Smooth muscle cell (in vitro differentiated cells): ENCODE results near the gene C5orf15. TPM values are rescaled to one million over a fixed set of nuclear protein-coding genes. Genes with fewer than 3 reads are reported as not detected.

Source experiments
- DNase-seq: peaks from one replicate; lab custom pipeline; 2025; ENCODE audit not compliant: unreplicated experiment; lab: John Stamatoyannopoulos, UW
- H2AFZ ChIP-seq: fragments of 200-600 bp; sonication (generic); 2 replicates; pipeline ENCODE4 v1.6.0; 2016; ENCODE audit warnings: antibody characterized with exemption, low read depth, mild to moderate bottlenecking
- H3F3A ChIP-seq: fragments of 200-600 bp; sonication (generic); 2 replicates; pipeline ENCODE4 v1.6.0; 2017; ENCODE audit warnings: antibody characterized with exemption, low read depth
- H3K27ac ChIP-seq: fragments of 200-600 bp; sonication (generic); 2 replicates; pipeline ENCODE4 v1.5.1; 2016; ENCODE audit warnings: low read depth, mild to moderate bottlenecking
- H3K27me3 ChIP-seq: fragments of 200-600 bp; sonication (generic); 2 replicates; pipeline ENCODE4 v1.6.1; 2016; ENCODE audit warnings: low read depth, mild to moderate bottlenecking
- H3K36me3 ChIP-seq: fragments of 200-600 bp; sonication (generic); 2 replicates; pipeline ENCODE4 v1.5.1; 2016; ENCODE audit warnings: low read depth
- H3K4me1 ChIP-seq: fragments of 200-600 bp; sonication (generic); 2 replicates; pipeline ENCODE4 v1.5.1; 2016; ENCODE audit warnings: low read depth
- H3K4me2 ChIP-seq: fragments of 200-600 bp; sonication (generic); 2 replicates; pipeline ENCODE4 v1.6.0; 2016; ENCODE audit warnings: mild to moderate bottlenecking
- H3K4me3 ChIP-seq: fragments of 200-600 bp; sonication (generic); 2 replicates; pipeline ENCODE4 v1.5.1; 2016; ENCODE audit warnings: mild to moderate bottlenecking
- H3K79me2 ChIP-seq: fragments of 200-600 bp; sonication (generic); 2 replicates; pipeline ENCODE4 v1.6.0; 2016; ENCODE audit warnings: low read depth, mild to moderate bottlenecking
- H3K9ac ChIP-seq: fragments of 200-600 bp; sonication (generic); 2 replicates; pipeline ENCODE4 v1.6.0; 2016; ENCODE audit warnings: low read depth
- H3K9me3 ChIP-seq: fragments of 200-600 bp; sonication (generic); replicated peaks from 2 replicates; pipeline ENCODE4 v1.5.1; 2016; ENCODE audit warnings: low read depth
- H4K20me1 ChIP-seq: fragments of 200-600 bp; sonication (generic); 2 replicates; pipeline ENCODE4 v1.6.0; 2016; ENCODE audit warnings: low read depth
- WGBS: methylation state at CpG from one replicate; pipeline ENCODE4 v1.1.7; 2016; ENCODE audit warnings: low lambda C conversion rate; 5-methylcytosine and 5-hydroxymethylcytosine counted together
- polyA plus RNA-seq: library from polyadenylated mRNA; unstranded; fragments of >200 nt; fragmentation: Nextera tagmentation; extraction: Ambion mirVana; gene quantifications from 2 replicates; pipeline ENCODE4 v1.2.1, GENCODE V29; 2016
- total RNA-seq: library from RNA; depleted of rRNA; stranded (reverse); fragments of >200 nt; gene quantifications from 2 replicates; pipeline ENCODE4 v1.2.3, GENCODE V29; 2014
- TF ChIP-seq, protein P1 (sequence below): fragments of 200-600 bp; sonication (generic); IDR thresholded peaks from 2 replicates; pipeline ENCODE4 v1.5.1; 2017; ENCODE audit warnings: borderline replicate concordance, mild to moderate bottlenecking, antibody characterized with exemption; ENCODE audit not compliant: insufficient read depth, poor library complexity, severe bottlenecking

Gene C5orf15
- total and polyA plus RNA-seq, 2 experiments from 2014 or later = 64.9 to 128 TPM

DNA sequence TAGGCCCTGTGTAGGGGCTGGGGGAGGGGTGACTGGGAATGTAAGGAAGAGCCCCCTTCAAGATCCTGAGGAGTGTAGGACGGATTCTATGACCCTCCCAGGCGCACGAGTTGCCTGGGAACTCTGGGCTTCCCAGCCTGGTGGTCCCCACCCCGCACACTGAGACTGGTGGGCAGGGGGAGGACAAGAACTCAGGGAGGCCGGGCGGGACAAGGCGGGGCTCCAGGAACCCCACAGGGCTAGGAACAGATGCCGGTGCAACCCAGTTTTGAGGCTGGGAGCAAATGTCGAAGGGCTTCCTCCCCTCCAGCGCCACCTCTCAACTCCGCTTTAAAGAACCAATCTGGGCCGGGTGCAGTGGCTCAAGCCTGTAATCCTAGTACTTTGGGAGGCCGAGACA, 37.7 kb upstream of the C5orf15 start:
- Histone ChIP-seq H3K9me3 (no peaks in the 10 kb centered on the region), H3K27me3 (no peaks in the 10 kb centered on the region), H3K4me2 (peak overlapping the region; percentile 97), H3K79me2 (peaks cover 30% of the 10 kb centered on the region), H3K4me3 (peak overlapping the region; percentile 95), H3K36me3 (no peaks in the 10 kb centered on the region), H3K9ac (peak overlapping the region; percentile 95), H4K20me1 (peaks cover 29% of the 10 kb centered on the region), H3F3A (no peaks in the 10 kb centered on the region), H3K4me1 (peaks cover 20% of the 10 kb centered on the region), H3K27ac (peak overlapping the region; percentile 94), H2AFZ (no peak overlapping the region)
- TF ChIP-seq, protein P1, sequence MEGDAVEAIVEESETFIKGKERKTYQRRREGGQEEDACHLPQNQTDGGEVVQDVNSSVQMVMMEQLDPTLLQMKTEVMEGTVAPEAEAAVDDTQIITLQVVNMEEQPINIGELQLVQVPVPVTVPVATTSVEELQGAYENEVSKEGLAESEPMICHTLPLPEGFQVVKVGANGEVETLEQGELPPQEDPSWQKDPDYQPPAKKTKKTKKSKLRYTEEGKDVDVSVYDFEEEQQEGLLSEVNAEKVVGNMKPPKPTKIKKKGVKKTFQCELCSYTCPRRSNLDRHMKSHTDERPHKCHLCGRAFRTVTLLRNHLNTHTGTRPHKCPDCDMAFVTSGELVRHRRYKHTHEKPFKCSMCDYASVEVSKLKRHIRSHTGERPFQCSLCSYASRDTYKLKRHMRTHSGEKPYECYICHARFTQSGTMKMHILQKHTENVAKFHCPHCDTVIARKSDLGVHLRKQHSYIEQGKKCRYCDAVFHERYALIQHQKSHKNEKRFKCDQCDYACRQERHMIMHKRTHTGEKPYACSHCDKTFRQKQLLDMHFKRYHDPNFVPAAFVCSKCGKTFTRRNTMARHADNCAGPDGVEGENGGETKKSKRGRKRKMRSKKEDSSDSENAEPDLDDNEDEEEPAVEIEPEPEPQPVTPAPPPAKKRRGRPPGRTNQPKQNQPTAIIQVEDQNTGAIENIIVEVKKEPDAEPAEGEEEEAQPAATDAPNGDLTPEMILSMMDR = no peak
- DNase-seq = no peak
- 78% methylated on average over 12 of the region's 13 CpGs for WGBS

DNA sequence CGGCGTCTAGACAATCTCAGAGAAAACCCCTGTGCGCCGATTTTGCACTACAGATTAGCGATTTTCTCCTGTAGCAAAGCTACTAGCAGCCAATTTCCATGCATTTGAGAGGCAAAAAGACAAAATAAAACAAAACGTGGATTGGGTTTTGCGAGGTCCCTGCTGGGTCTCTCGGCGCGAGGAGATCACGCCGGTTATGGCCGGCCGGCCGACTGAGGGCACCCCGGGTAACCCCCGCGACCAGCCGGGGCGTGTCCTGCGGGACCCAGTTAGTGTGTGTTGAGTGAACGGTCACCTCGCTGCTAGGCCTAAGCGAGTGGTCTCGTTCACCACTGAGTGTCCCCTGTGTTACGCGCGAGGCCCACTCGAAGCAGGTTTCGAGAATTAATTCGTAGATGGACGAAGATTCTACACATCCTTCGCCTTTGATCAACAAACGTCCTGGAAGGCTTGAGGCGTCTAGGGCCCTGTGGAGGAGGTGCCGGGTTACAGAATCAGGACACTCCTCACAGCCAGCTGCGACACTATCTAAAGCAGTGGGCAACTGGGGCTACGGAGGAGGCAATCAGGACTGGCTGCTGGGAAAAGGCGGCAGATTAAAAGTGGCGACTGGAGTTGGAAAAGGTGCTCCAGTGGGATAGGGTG, 37.1 kb upstream of the C5orf15 start:
- Histone ChIP-seq H3K4me3 (peak overlapping the region; percentile 95), H3F3A (no peaks in the 10 kb centered on the region), H3K9me3 (no peaks in the 10 kb centered on the region), H3K4me2 (peak overlapping the region; percentile 97), H3K4me1 (peaks cover 20% of the 10 kb centered on the region), H3K36me3 (no peaks in the 10 kb centered on the region), H2AFZ (peak overlapping the region; percentile 66), H3K27me3 (no peaks in the 10 kb centered on the region), H3K79me2 (peaks cover 36% of the 10 kb centered on the region), H3K27ac (peak overlapping the region; percentile 94), H4K20me1 (peaks cover 34% of the 10 kb centered on the region), H3K9ac (peak overlapping the region; percentile 95)
- WGBS = 10% methylated on average over 40 of the region's 40 CpGs
- DNase-seq = peak; percentile 45
- TF ChIP-seq, protein P1 = no peak

DNA sequence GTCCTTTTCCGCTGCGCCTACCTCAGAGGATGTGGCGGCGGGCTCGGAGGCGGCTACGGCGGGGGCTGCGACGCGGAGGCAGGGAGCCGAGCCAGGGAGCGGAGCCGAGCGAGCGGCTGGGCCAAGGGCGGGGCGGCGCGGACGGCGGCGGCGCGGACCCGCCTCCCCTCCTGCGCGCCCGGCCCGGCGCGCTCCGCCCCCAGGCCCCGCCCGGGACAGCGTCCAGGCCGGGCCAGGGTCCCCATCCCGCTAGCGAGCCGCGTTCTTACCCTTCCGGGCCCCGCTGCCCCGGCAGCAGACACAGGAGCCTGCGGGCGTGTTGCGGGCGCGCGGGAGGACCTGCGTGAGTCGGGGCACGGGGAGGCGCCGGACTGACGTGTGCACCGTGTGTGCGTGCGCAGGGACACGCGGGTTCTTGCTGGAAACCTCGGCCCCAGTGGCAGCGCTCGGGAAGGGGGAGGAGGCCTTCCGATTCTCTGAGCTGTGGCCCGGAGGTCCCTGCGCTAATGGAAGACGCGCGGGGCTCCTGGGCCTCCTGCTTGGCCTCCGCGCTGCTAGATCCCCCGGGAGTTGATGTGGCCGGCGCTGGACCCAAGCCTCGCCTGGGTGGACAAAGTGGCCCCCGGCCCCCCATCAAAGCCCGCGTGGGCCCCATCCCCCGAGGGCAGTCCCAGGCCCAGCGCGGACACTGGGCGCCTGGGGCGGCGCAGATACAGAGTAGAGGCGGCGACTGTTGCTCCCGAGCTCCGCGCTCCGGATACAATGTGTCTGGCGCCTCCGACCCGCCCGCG, 36.4 kb upstream of the C5orf15 start, which contains the start of gene VDAC1:
Gene VDAC1 (minus strand): TSS at position 350 of the 791 bp plus-strand sequence. CDS start 11,963 bp downstream, outside the sequence.
- H3K4me2 ChIP-seq = peak within 1 kb of the TSS; percentile 97
- H3K9ac ChIP-seq = peak within 1 kb of the TSS; percentile 95
- under 1% methylated on average over 47 of the region's 96 CpGs for WGBS
- peak; percentile 85 for DNase-seq
- peak within 1 kb of the TSS; percentile 94 for H3K27ac ChIP-seq
- H3F3A ChIP-seq = no peaks in the 10 kb centered on the region
- no peaks in the 10 kb centered on the region for H3K36me3 ChIP-seq
- peaks cover 20% of the 10 kb centered on the region for H3K4me1 ChIP-seq
- no peaks in the 10 kb centered on the region for H3K27me3 ChIP-seq
- H3K9me3 ChIP-seq = no peaks in the 10 kb centered on the region
- TF ChIP-seq, protein P1 = no peak
- H2AFZ ChIP-seq = peak within 1 kb of the TSS; percentile 91
- H3K79me2 ChIP-seq = peaks cover 43% of the 10 kb centered on the region
- peaks cover 42% of the 10 kb centered on the region for H4K20me1 ChIP-seq
- peak within 1 kb of the TSS; percentile 95 for H3K4me3 ChIP-seq
